Sciatic nerve (tissue), 1 donor: ENCODE measurements around the gene DOHH. TPM values are rescaled to one million over a fixed set of nuclear protein-coding genes. Genes with fewer than 3 reads are reported as not detected.

Experiments
- total RNA-seq: library from RNA; stranded (reverse); fragmentation: NEBNext Ultra II Directional; extraction: Animal tissue kit (Norgen Biotek cat#: 25700); gene quantifications from one replicate; pipeline ENCODE4 v1.2.1, GENCODE V29; 2021
- donor health status: DM: no; HTN: no; CAD: no.

Gene DOHH
- total RNA-seq, 1 donor from 2014 or later: 8.4 TPM

Other genes with a start within 250 kb of the DOHH start
- gene NFIC, start 134.1 kb downstream of the DOHH start, total RNA-seq: 178 TPM
- gene SMIM24, start 20.1 kb downstream of the DOHH start, total RNA-seq: not detected
- not detected for gene SMIM44, start 17.2 kb downstream of the DOHH start, total RNA-seq
- 46.1 TPM for gene FZR1, start 5.6 kb upstream of the DOHH start, total RNA-seq
- gene TEKTIP1, start 38.5 kb upstream of the DOHH start, total RNA-seq: 4.9 TPM
- gene MFSD12, start 56.9 kb upstream of the DOHH start, total RNA-seq: 52.5 TPM
- gene HMG20B, start 72.3 kb upstream of the DOHH start, total RNA-seq: 72.9 TPM
- 2.4 TPM for gene GIPC3, start 84.8 kb upstream of the DOHH start, total RNA-seq
- 11.2 TPM for gene TBXA2R, start 106.2 kb upstream of the DOHH start, total RNA-seq
- gene CACTIN, start 126.1 kb upstream of the DOHH start, total RNA-seq: 19.6 TPM
- 46.9 TPM for gene PIP5K1C, start 199.8 kb upstream of the DOHH start, total RNA-seq
- 2.1 TPM for gene TJP3, start 207.7 kb upstream of the DOHH start, total RNA-seq